ENCODE measurements around the gene WNT7A. TPM values are rescaled to one million over a fixed set of nuclear protein-coding genes. Genes with fewer than 3 reads are reported as not detected.

WNT7A gene
- total RNA-seq, 1 donor from 2014 or later, result not detected

DNA sequence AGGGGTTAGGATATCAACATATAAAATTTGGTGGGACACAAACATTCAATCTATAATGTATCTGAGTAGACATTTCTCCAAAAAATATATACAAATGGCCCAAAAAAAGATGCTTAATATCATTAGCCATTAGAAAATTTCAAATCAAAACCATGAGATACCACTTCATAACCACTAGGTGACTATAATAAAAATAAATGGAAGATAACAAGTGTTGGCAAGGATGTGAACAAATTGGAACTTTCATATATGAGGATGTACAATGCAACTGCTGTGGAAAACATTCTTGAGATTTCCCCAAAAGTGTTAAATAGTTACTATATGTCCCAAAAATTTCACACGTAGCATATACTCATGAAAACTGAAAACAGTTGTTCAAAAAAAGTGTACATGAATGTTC lies 36.5 kb upstream of the WNT7A start:
- H3K9me3 ChIP-seq (ENCODE audit: low read depth), result no peaks in the 10 kb centered on the region
- peaks cover 4% of the 10 kb centered on the region for H3K27me3 Mint-ChIP-seq (ENCODE audit: insufficient read depth, low read depth)

DNA sequence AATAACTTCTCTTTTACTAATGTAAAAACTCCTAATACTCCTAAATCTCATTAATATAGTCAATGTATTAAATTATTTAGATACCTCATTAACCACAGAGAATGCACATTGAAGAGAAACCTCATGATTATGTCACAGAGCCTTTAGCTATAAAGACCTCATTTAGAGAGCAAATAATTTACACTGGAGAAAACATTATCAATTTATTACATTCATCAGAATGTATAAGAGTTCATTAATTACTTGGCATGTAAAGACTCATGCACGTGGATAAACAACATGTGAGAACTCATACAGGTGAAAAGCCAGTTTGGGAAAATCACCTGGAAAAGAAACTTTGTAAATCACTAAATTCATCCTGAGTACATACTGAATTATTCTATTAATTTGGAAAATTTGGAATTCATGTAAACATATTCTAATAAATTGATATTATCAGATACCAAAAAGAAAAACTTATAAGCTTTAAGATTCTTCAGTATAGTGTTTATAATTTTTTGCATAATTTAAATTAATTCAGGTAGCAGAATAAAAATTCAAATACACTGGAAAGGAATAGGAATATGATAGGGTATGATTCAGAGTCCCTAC lies 22.9 kb upstream of the WNT7A start:
- no peak overlapping the region for H3K27ac ChIP-seq
- no peaks in the 10 kb centered on the region for H3K27me3 ChIP-seq
- Mint-ChIP-seq H3K4me1 (no peaks in the 10 kb centered on the region), H3K9me3 (peaks cover 51% of the 10 kb centered on the region), H3K27me3 (ENCODE audit: insufficient read depth, low read depth) (peaks cover 9% of the 10 kb centered on the region), H3K27ac (no peak overlapping the region), H3K36me3 (no peaks in the 10 kb centered on the region), H3K4me3 (no peak overlapping the region)
- H3K79me2 ChIP-seq (ENCODE audit: low read depth), result no peaks in the 10 kb centered on the region
- H3K9ac ChIP-seq, result no peak overlapping the region
- no peaks in the 10 kb centered on the region for H3K36me3 ChIP-seq
- H2AFZ ChIP-seq (replicated peaks), result no peak overlapping the region
- H3F3A ChIP-seq (ENCODE audit: low read depth), result no peaks in the 10 kb centered on the region
- no peaks in the 10 kb centered on the region for H4K20me1 ChIP-seq (ENCODE audit: low read depth)
- H3K4me3 ChIP-seq, result no peak overlapping the region
- no peak overlapping the region for H3K4me2 ChIP-seq
- no peaks in the 10 kb centered on the region for H3K4me1 ChIP-seq
- H3K9me3 ChIP-seq (ENCODE audit: low read depth), result peaks cover 23% of the 10 kb centered on the region
- no peak for DNase-seq (ENCODE audit: low spot score)
- TF ChIP-seq, protein P1, sequence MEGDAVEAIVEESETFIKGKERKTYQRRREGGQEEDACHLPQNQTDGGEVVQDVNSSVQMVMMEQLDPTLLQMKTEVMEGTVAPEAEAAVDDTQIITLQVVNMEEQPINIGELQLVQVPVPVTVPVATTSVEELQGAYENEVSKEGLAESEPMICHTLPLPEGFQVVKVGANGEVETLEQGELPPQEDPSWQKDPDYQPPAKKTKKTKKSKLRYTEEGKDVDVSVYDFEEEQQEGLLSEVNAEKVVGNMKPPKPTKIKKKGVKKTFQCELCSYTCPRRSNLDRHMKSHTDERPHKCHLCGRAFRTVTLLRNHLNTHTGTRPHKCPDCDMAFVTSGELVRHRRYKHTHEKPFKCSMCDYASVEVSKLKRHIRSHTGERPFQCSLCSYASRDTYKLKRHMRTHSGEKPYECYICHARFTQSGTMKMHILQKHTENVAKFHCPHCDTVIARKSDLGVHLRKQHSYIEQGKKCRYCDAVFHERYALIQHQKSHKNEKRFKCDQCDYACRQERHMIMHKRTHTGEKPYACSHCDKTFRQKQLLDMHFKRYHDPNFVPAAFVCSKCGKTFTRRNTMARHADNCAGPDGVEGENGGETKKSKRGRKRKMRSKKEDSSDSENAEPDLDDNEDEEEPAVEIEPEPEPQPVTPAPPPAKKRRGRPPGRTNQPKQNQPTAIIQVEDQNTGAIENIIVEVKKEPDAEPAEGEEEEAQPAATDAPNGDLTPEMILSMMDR (IDR thresholded peaks at IDR 0.05), result no peak
- TF ChIP-seq EZH2phosphoT487 (IDR thresholded peaks at IDR 0.05) (no peak), EZH2 (IDR thresholded peaks at IDR 0.05) (no peak)

More for the DNA sequence above, 36.5 kb upstream of the WNT7A start:
- Histone ChIP-seq H3K36me3 (no peaks in the 10 kb centered on the region), H3K27me3 (no peaks in the 10 kb centered on the region), H3K4me2 (no peak overlapping the region), H2AFZ (replicated peaks) (no peak overlapping the region), H4K20me1 (ENCODE audit: low read depth) (no peaks in the 10 kb centered on the region), H3K27ac (no peak overlapping the region), H3K4me3 (no peak overlapping the region), H3K79me2 (ENCODE audit: low read depth) (no peaks in the 10 kb centered on the region), H3F3A (ENCODE audit: low read depth) (no peaks in the 10 kb centered on the region), H3K9ac (no peak overlapping the region), H3K4me1 (no peaks in the 10 kb centered on the region)
- H3K9me3 Mint-ChIP-seq, result peaks cover 23% of the 10 kb centered on the region
- H3K4me3 Mint-ChIP-seq, result no peak overlapping the region
- H3K36me3 Mint-ChIP-seq, result no peaks in the 10 kb centered on the region
- TF ChIP-seq EZH2phosphoT487 (IDR thresholded peaks at IDR 0.05) (no peak), EZH2 (IDR thresholded peaks at IDR 0.05) (no peak)
- TF ChIP-seq, protein P1 (IDR thresholded peaks at IDR 0.05), result no peak
- DNase-seq (ENCODE audit: low spot score), result no peak
- H3K4me1 Mint-ChIP-seq, result no peaks in the 10 kb centered on the region
- no peak overlapping the region for H3K27ac Mint-ChIP-seq

DNA sequence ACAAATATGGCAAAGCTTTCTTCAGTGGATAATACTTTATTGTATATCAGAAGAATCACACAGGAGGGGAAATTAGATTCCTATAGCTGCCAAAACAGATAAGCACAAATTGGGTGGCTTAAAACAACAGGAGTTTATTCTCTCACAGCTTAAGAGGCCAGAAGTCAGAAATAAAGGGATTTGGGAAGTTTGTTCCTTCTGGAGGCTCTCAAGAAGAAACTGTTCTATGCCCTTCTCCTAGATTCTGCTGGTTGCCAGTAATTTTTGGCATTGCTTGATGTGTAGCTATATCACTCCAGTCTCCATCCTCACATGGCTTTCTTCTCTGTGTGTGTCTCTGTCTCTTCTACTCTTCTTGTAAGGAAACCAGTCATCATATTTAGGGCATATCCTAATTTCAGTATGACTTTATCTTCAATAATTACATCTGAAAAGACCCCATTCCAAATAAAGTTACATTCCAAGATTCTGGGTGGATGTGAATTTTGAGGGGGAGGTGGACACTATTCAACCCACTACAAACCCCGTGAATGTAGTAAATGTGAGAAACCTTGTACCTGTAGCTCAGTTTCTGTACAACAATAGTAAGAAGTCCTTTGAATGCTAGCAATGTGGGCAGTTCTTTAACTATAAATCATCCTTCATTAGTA lies 22.2 kb upstream of the WNT7A start:
- Histone ChIP-seq H3F3A (ENCODE audit: low read depth) (no peaks in the 10 kb centered on the region), H3K27ac (no peak overlapping the region), H4K20me1 (ENCODE audit: low read depth) (no peaks in the 10 kb centered on the region), H3K27me3 (no peaks in the 10 kb centered on the region), H2AFZ (replicated peaks) (no peak overlapping the region), H3K36me3 (no peaks in the 10 kb centered on the region), H3K4me2 (no peak overlapping the region), H3K4me3 (no peak overlapping the region), H3K9me3 (ENCODE audit: low read depth) (peaks cover 23% of the 10 kb centered on the region), H3K4me1 (no peaks in the 10 kb centered on the region), H3K79me2 (ENCODE audit: low read depth) (no peaks in the 10 kb centered on the region), H3K9ac (no peak overlapping the region)
- peaks cover 7% of the 10 kb centered on the region for H3K27me3 Mint-ChIP-seq (ENCODE audit: insufficient read depth, low read depth)
- H3K4me1 Mint-ChIP-seq, result no peaks in the 10 kb centered on the region
- no peak for DNase-seq (ENCODE audit: low spot score)
- H3K27ac Mint-ChIP-seq, result no peak overlapping the region
- H3K9me3 Mint-ChIP-seq, result peaks cover 49% of the 10 kb centered on the region
- H3K36me3 Mint-ChIP-seq, result no peaks in the 10 kb centered on the region
- TF ChIP-seq, protein P1 (IDR thresholded peaks at IDR 0.05), result no peak
- no peak for TF ChIP-seq EZH2phosphoT487 (IDR thresholded peaks at IDR 0.05)
- no peak for TF ChIP-seq EZH2 (IDR thresholded peaks at IDR 0.05)
- H3K4me3 Mint-ChIP-seq, result no peak overlapping the region

All from neural progenitor cell (in vitro differentiated cells).